HG02870 (cell line): Measurements from ENCODE around the gene DNAJB8.

Experiments
- ATAC-seq: cut with Tn5 transposase; IDR thresholded peaks from one replicate; pipeline ENCODE4 v1.9.1; 2021; ENCODE audit warnings: mild to moderate bottlenecking, moderate library complexity; ENCODE audit not compliant: unreplicated experiment

Gene DNAJB8

DNA sequence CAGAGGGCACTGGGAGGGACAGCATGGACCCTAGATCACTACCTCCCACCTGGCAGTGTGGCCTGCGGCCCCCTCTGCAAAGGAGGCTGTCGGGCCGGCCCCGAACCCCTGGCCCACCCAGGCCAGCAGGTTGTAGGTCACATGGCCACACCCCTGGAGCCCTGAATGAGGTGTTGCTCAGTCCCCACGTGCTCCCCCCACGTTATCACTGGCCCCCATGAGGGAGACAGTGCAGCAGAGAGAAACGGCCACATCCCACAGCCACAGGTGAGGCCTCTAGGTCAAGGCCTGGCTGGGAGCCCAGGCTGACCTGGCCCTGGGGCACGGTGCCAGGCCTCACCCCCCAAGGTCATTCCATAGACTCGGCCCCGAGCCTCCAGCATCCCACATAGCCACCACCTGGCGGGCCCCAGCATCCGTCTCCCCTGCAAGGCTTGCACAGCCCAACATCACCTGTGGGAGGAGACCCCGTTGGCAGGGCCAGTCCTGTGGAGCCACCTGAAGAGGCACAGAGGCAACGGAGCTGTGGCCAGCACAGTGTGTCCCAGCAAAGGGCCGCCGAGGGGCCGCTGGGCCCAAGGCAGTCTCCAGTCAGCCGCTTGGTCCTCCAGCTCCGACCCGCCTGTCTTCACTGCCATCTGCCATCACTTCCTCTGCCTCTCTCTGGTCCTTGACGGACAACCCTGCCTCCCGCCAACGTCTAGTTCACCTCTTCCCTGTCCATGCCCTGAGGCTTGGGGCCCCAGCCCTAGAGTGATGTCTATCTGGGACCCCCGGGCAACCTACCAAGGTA, 53.1 kb downstream of the DNAJB8 start:
- ATAC-seq = no peak

- no peak for ATAC-seq
Measured at GRCh38 chr3:128413003-128413370, 53.7 kb downstream of the DNAJB8 start.
